ENCODE measurements around the gene PRRG3. TPM values are rescaled to one million over a fixed set of nuclear protein-coding genes. Genes with fewer than 3 reads are reported as not detected.

PRRG3 gene
- total RNA-seq, 6 donors from 2014 or later, result 0.20 to 4.1 (median 0.21) TPM; not detected in 2

DNA sequence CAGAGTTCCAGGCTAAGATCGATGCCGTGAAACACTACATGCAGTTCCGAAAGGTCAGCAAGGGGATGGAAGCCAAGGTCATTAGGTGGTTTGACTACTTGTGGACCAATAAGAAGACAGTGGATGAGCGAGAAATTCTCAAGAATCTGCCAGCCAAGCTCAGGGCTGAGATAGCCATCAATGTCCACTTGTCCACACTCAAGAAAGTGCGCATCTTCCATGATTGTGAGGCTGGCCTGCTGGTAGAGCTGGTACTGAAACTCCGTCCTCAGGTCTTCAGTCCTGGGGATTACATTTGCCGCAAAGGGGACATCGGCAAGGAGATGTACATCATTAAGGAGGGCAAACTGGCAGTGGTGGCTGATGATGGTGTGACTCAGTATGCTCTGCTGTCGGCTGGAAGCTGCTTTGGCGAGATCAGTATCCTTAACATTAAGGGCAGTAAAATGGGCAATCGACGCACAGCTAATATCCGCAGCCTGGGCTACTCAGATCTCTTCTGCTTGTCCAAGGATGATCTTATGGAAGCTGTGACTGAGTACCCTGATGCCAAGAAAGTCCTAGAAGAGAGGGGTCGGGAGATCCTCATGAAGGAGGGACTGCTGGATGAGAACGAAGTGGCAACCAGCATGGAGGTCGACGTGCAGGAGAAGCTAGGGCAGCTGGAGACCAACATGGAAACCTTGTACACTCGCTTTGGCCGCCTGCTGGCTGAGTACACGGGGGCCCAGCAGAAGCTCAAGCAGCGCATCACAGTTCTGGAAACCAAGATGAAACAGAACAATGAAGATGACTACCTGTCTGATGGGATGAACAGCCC lies 48.6 kb downstream of the PRRG3 start:
- Histone ChIP-seq H3K4me1 (no peaks in the 10 kb centered on the region), H3K9me3 (no peaks in the 10 kb centered on the region), H3K27ac (no peak overlapping the region), H3K4me3 (no peak overlapping the region), H3K36me3 (no peaks in the 10 kb centered on the region), H3K27me3 (no peaks in the 10 kb centered on the region)
- WGBS, 2 donors, result 91 to 94% methylated on average over 9 to 21 of the region's 21 CpGs
- no peak for TF ChIP-seq EP300 (IDR thresholded peaks at IDR 0.05)
- no peak for TF ChIP-seq POLR2A (IDR thresholded peaks at IDR 0.05)
- TF ChIP-seq, protein P1, sequence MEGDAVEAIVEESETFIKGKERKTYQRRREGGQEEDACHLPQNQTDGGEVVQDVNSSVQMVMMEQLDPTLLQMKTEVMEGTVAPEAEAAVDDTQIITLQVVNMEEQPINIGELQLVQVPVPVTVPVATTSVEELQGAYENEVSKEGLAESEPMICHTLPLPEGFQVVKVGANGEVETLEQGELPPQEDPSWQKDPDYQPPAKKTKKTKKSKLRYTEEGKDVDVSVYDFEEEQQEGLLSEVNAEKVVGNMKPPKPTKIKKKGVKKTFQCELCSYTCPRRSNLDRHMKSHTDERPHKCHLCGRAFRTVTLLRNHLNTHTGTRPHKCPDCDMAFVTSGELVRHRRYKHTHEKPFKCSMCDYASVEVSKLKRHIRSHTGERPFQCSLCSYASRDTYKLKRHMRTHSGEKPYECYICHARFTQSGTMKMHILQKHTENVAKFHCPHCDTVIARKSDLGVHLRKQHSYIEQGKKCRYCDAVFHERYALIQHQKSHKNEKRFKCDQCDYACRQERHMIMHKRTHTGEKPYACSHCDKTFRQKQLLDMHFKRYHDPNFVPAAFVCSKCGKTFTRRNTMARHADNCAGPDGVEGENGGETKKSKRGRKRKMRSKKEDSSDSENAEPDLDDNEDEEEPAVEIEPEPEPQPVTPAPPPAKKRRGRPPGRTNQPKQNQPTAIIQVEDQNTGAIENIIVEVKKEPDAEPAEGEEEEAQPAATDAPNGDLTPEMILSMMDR (IDR thresholded peaks at IDR 0.05), result no peak
- TF ChIP-seq POLR2AphosphoS5 (IDR thresholded peaks at IDR 0.05), result no peak
- DNase-seq, result no peak
- ATAC-seq (ENCODE audit: low FRiP score in 2 of 2), result no peak

DNA sequence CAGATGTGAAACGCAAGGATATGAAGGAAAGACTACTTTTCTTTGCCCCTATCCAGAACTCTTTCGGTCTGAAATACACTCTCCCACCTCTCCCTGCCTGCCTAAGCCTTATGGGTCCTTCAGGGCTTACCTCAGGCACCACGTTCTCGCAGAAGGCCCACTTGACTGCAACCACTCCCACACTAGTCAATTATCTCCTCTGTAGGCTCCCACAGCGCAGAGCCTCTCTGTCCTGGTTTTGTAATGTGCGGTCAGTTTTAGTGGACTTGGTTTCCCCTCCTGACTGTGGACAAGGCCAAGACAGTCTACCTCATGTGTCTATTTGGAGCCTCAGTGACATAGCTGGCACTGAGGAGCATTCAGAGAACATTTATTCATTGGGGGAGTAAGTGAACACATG lies 50.4 kb downstream of the PRRG3 start:
- no peak for ATAC-seq (ENCODE audit: low FRiP score in 2 of 2)
- no peaks in the 10 kb centered on the region for H3K27me3 ChIP-seq
- H3K4me3 ChIP-seq, result no peak overlapping the region
- H3K36me3 ChIP-seq, result no peaks in the 10 kb centered on the region
- H3K9me3 ChIP-seq, result no peaks in the 10 kb centered on the region
- TF ChIP-seq, protein P1 (IDR thresholded peaks at IDR 0.05), result no peak
- TF ChIP-seq EP300 (IDR thresholded peaks at IDR 0.05) (no peak), POLR2AphosphoS5 (IDR thresholded peaks at IDR 0.05) (no peak), POLR2A (IDR thresholded peaks at IDR 0.05) (no peak)
- H3K4me1 ChIP-seq, result no peaks in the 10 kb centered on the region
- DNase-seq, result no peak
- H3K27ac ChIP-seq, result no peak overlapping the region
- WGBS, 2 donors, result 76 to 88% methylated on average over 6 of the region's 6 CpGs

DNA sequence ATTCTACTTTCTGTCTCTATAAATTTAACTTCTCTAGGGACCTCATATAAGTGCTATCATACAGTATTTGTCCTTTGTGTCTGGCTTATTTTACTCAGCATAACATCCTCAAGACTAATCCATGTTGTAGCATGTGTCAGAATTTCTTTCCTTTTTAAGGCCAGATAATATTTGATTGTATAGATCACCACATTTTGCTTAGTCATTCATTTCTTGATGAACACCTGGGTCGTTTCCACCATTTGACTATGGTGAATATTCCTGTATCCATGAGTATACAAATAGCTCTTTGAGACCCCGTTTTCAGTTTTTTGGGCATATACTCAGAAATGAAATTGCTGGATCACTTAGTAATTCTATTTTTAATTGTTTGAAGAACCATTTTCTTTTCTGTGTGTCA lies 51.2 kb downstream of the PRRG3 start:
- H3K4me3 ChIP-seq, result no peak overlapping the region
- no peaks in the 10 kb centered on the region for H3K27me3 ChIP-seq
- DNase-seq, result no peak
- WGBS, 2 donors, result 40 to 66% methylated on average over 2 of the region's 2 CpGs
- ATAC-seq (ENCODE audit: low FRiP score in 2 of 2), result no peak
- H3K36me3 ChIP-seq, result no peaks in the 10 kb centered on the region
- no peak for TF ChIP-seq POLR2AphosphoS5 (IDR thresholded peaks at IDR 0.05)
- no peak for TF ChIP-seq EP300 (IDR thresholded peaks at IDR 0.05)
- TF ChIP-seq, protein P1 (IDR thresholded peaks at IDR 0.05), result no peak
- TF ChIP-seq POLR2A (IDR thresholded peaks at IDR 0.05), result no peak
- no peaks in the 10 kb centered on the region for H3K4me1 ChIP-seq
- no peak overlapping the region for H3K27ac ChIP-seq
- no peaks in the 10 kb centered on the region for H3K9me3 ChIP-seq

DNA sequence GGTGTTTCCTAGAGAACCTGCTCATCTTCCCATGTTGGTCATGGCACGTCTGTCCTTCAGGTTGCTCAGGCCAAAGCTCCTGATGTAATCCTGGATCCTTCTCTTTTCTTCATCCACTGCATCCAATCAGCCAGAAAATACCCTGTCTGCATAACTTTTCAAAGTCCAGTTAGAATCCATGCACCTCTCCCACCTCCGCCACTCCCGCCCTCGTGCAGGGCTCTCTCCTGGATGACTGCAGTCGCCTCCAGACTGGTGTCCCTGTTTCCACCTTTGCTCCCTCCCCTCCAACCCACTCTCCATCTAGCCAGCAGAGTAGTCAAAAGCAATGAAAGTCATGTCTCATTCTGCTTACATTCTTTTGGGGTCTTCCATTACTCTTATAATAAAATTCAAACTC lies 55.3 kb downstream of the PRRG3 start:
- H3K4me3 ChIP-seq, result no peak overlapping the region
- no peaks in the 10 kb centered on the region for H3K27me3 ChIP-seq
- ATAC-seq (ENCODE audit: low FRiP score in 2 of 2) (no peak), DNase-seq (no peak)
- no peak for TF ChIP-seq EP300 (IDR thresholded peaks at IDR 0.05)
- TF ChIP-seq, protein P1 (IDR thresholded peaks at IDR 0.05), result no peak
- no peak for TF ChIP-seq POLR2A (IDR thresholded peaks at IDR 0.05)
- TF ChIP-seq POLR2AphosphoS5 (IDR thresholded peaks at IDR 0.05), result no peak
- no peaks in the 10 kb centered on the region for H3K9me3 ChIP-seq
- H3K27ac ChIP-seq, result no peak overlapping the region
- H3K36me3 ChIP-seq, result no peaks in the 10 kb centered on the region
- WGBS, 2 donors, result 84 to 88% methylated on average over 5 of the region's 5 CpGs
- H3K4me1 ChIP-seq, result peaks cover 0 to 8% (median 0%) of the 10 kb centered on the region in 4 donors

DNA sequence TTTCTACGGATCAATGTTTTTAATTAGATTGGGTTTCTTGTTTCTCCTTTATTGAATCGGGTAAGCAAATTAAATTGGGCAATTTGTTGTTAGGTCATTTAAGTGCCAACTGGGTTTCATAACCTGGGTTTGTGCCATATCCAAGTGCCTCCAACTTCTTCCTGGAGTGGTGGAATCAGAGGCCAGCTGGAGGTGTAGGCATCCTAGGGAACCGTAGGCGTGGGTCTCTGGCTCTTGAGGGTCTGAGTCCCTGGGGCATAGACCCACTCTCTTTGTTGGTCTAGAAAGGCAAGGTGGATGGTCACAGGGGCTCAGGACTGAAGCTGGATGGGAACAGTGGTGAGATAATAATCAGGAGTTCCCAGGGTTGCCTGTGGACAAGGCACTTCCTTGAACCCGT lies 57.6 kb downstream of the PRRG3 start:
- Histone ChIP-seq H3K27me3 (no peaks in the 10 kb centered on the region), H3K4me3 (no peak overlapping the region), H3K4me1 (peaks cover 0 to 8% (median 0%) of the 10 kb centered on the region in 4 donors), H3K9me3 (no peaks in the 10 kb centered on the region), H3K36me3 (no peaks in the 10 kb centered on the region), H3K27ac (no peak overlapping the region)
- TF ChIP-seq POLR2AphosphoS5 (IDR thresholded peaks at IDR 0.05), result no peak
- no peak for TF ChIP-seq EP300 (IDR thresholded peaks at IDR 0.05)
- TF ChIP-seq POLR2A (IDR thresholded peaks at IDR 0.05), result no peak
- TF ChIP-seq, protein P1 (IDR thresholded peaks at IDR 0.05), result no peak
- ATAC-seq (ENCODE audit: low FRiP score in 2 of 2) (no peak), DNase-seq (no peak)
- WGBS, 2 donors, result 68 to 71% methylated on average over 4 to 5 of the region's 5 CpGs

Measured in upper lobe of left lung (tissue), 6 donors.